ENCODE results near the gene SERPINB1. TPM values are rescaled to one million over a fixed set of nuclear protein-coding genes. Genes with fewer than 3 reads are reported as not detected.

The SERPINB1 gene
- total RNA-seq, 2 experiments from 2014 or later, result 1.2 to 3.5 TPM

GRCh38 chr6:2828629-2829028 is 13.0 kb downstream of the SERPINB1 start:
- no peaks in the 10 kb centered on the region for H3K4me1 ChIP-seq (ENCODE audit: insufficient read depth, low read length, poor library complexity, severe bottlenecking)
- POLR2A ChIA-PET, result interaction anchor here (0.5 to 1.6 kb wide), 5 partner anchors 10 to 279 kb away, joined by 3 to 4 read pairs (median 3); no protein-coding TSS in a partner anchor

GRCh38 chr6:2827142-2827541 is 14.5 kb downstream of the SERPINB1 start:
- Histone ChIP-seq H3K36me3 (ENCODE audit: insufficient read depth, low read length) (no peaks in the 10 kb centered on the region), H3K4me1 (ENCODE audit: insufficient read depth, low read length, poor library complexity, severe bottlenecking) (no peaks in the 10 kb centered on the region), H4K20me1 (ENCODE audit: insufficient read depth, low read length) (no peaks in the 10 kb centered on the region), H3K9me2 (ENCODE audit: insufficient read depth, low read length) (no peaks in the 10 kb centered on the region), H3K4me3 (ENCODE audit: low read depth, low read length, poor library complexity, severe bottlenecking) (no peak overlapping the region), H3K4me2 (ENCODE audit: low read length) (no peak overlapping the region), H3K79me2 (ENCODE audit: insufficient read depth, low read depth, low read length) (no peaks in the 10 kb centered on the region), H3K27ac (ENCODE audit: low read depth, low read length, poor library complexity, severe bottlenecking) (no peak overlapping the region), H2AFZ (ENCODE audit: low read length) (no peak overlapping the region), H3K9me3 (ENCODE audit: low read length) (0 out of 2 replicates have a peak, but pooled peaks cover 3% of the 10 kb centered on the region)
- POLR2A ChIA-PET, result no interaction called here
- DNase-seq (ENCODE audit: low spot score), result no peak
- CTCF ChIA-PET (ENCODE audit: unreplicated experiment), result no interaction called here
- intact Hi-C loops (cut with micrococcal nuclease; ENCODE audit: unreplicated experiment), result no loop called here
- BruUV-seq (replicated peaks), result no TSS peak
- TF ChIP-seq CTCF (conservative IDR thresholded peaks at IDR 0.05; ENCODE audit: low read length) (no peak), EZH2phosphoT487 (IDR thresholded peaks at IDR 0.05; ENCODE audit: borderline replicate concordance, low read depth, low read length) (no peak)

More at GRCh38 chr6:2828629-2829028, 13.0 kb downstream of the SERPINB1 start:
- no peaks in the 10 kb centered on the region for H3K79me2 ChIP-seq (ENCODE audit: insufficient read depth, low read depth, low read length)
- TF ChIP-seq CTCF (conservative IDR thresholded peaks at IDR 0.05; ENCODE audit: low read length), result no peak
- no peak for TF ChIP-seq EZH2phosphoT487 (IDR thresholded peaks at IDR 0.05; ENCODE audit: borderline replicate concordance, low read depth, low read length)
- no peak overlapping the region for H3K27ac ChIP-seq (ENCODE audit: low read depth, low read length, poor library complexity, severe bottlenecking)
- H2AFZ ChIP-seq (ENCODE audit: low read length), result no peak overlapping the region
- H3K9me2 ChIP-seq (ENCODE audit: insufficient read depth, low read length), result no peaks in the 10 kb centered on the region
- CTCF ChIA-PET (ENCODE audit: unreplicated experiment), result no interaction called here
- H3K9me3 ChIP-seq (ENCODE audit: low read length), result no peaks in the 10 kb centered on the region
- H3K4me2 ChIP-seq (ENCODE audit: low read length), result no peak overlapping the region
- BruUV-seq (replicated peaks), result no TSS peak
- no peaks in the 10 kb centered on the region for H3K36me3 ChIP-seq (ENCODE audit: insufficient read depth, low read length)
- H4K20me1 ChIP-seq (ENCODE audit: insufficient read depth, low read length), result no peaks in the 10 kb centered on the region
- H3K4me3 ChIP-seq (ENCODE audit: low read depth, low read length, poor library complexity, severe bottlenecking), result no peak overlapping the region
- intact Hi-C loops (cut with micrococcal nuclease; ENCODE audit: unreplicated experiment), result no loop called here
- no peak for DNase-seq (ENCODE audit: low spot score)

- H3K4me1 ChIP-seq (ENCODE audit: insufficient read depth, low read length, poor library complexity, severe bottlenecking), result no peaks in the 10 kb centered on the region
- no TSS peak for BruUV-seq (replicated peaks)
- no peak overlapping the region for H3K27ac ChIP-seq (ENCODE audit: low read depth, low read length, poor library complexity, severe bottlenecking)
- intact Hi-C loops (cut with micrococcal nuclease; ENCODE audit: unreplicated experiment), result no loop called here
- H3K4me3 ChIP-seq (ENCODE audit: low read depth, low read length, poor library complexity, severe bottlenecking), result no peak overlapping the region
- H3K4me2 ChIP-seq (ENCODE audit: low read length), result no peak overlapping the region
- 0 out of 2 replicates have a peak, but pooled peaks cover 5% of the 10 kb centered on the region for H3K9me3 ChIP-seq (ENCODE audit: low read length)
- H4K20me1 ChIP-seq (ENCODE audit: insufficient read depth, low read length), result no peaks in the 10 kb centered on the region
- no peak overlapping the region for H2AFZ ChIP-seq (ENCODE audit: low read length)
- no peak for DNase-seq (ENCODE audit: low spot score)
- H3K9me2 ChIP-seq (ENCODE audit: insufficient read depth, low read length), result no peaks in the 10 kb centered on the region
- ChIA-PET CTCF (ENCODE audit: unreplicated experiment) (no interaction called here), POLR2A (no interaction called here)
- H3K79me2 ChIP-seq (ENCODE audit: insufficient read depth, low read depth, low read length), result no peaks in the 10 kb centered on the region
- no peaks in the 10 kb centered on the region for H3K36me3 ChIP-seq (ENCODE audit: insufficient read depth, low read length)
- TF ChIP-seq EZH2phosphoT487 (IDR thresholded peaks at IDR 0.05; ENCODE audit: borderline replicate concordance, low read depth, low read length) (no peak), CTCF (conservative IDR thresholded peaks at IDR 0.05; ENCODE audit: low read length) (no peak)
Measured at GRCh38 chr6:2826131-2826530, 15.5 kb downstream of the SERPINB1 start.
